HepG2 (cell line): ENCODE data around the gene NKD2.

Source experiments
- ZNF124 ChIP-seq: sonication (generic); formaldehyde crosslinking; IDR thresholded peaks from 2 replicates; pipeline ENCODE4 v1.4.0; 2020; ENCODE audit warnings: missing genetic modification reagents
- TF ChIP-seq, protein P1 (sequence below): sonication (generic); formaldehyde crosslinking; IDR thresholded peaks from 2 replicates; pipeline ENCODE4 v1.5.0; 2020; ENCODE audit warnings: mild to moderate bottlenecking, missing genetic modification reagents, moderate library complexity

DNA sequence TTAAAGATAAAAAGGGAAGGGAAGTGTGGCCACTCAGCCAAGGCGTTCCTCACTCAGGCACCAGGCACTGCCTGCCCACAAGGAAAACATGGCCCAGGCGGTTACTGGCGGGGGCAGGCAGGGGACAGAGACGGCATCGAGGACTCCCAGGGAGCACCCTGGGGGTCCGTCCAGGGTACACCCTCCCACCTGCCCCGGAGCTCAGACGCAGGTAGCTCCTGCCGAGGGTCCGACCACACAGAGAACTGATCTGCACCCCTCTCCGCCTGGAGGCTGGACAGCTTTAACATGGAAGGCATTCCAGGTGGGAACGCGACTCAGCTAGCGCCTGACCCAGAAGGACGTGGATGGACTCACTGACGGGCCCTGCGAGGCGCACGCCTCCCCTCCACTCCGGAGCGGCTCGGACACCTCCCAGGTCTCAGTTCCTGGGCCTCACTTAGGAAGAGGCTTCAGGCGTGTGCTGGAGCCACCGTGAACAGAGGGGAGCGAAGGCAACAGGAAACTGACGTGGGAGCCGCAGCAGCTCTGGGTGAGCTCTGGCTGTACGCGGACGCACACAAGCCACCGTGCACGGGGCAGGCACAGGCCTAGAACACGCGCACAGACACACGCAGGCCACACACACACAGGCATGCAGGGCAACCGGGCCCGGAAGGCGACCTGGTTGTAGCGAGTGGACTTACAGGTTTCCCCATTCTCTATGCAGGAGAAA is 47.5 kb downstream of the NKD2 start:
- TF ChIP-seq, protein P1, sequence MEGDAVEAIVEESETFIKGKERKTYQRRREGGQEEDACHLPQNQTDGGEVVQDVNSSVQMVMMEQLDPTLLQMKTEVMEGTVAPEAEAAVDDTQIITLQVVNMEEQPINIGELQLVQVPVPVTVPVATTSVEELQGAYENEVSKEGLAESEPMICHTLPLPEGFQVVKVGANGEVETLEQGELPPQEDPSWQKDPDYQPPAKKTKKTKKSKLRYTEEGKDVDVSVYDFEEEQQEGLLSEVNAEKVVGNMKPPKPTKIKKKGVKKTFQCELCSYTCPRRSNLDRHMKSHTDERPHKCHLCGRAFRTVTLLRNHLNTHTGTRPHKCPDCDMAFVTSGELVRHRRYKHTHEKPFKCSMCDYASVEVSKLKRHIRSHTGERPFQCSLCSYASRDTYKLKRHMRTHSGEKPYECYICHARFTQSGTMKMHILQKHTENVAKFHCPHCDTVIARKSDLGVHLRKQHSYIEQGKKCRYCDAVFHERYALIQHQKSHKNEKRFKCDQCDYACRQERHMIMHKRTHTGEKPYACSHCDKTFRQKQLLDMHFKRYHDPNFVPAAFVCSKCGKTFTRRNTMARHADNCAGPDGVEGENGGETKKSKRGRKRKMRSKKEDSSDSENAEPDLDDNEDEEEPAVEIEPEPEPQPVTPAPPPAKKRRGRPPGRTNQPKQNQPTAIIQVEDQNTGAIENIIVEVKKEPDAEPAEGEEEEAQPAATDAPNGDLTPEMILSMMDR (CRISPR knock-in tag): no peak
- TF ChIP-seq ZNF124 (CRISPR knock-in tag): no peak
